SJSA1 (cell line): ENCODE data around the gene ZC3H18. TPM values are rescaled to one million over a fixed set of nuclear protein-coding genes. Genes with fewer than 3 reads are reported as not detected.
"Not testable (repeated sequence)": the region's sequence is repeated elsewhere in the genome, so short reads cannot be mapped to it uniquely, and the experiment has no call there.

ENCODE experiments used
- DNase-seq, 2 experiments: peaks; one replicate each; pipeline ENCODE4 v3.0.0-alpha.2; 2015 to 2020; ENCODE audit warnings: low spot score in 2 of 2, low read depth in 1 of 2
- H3K27ac ChIP-seq: fragments of 250-450 bp; sonication (Bioruptor Pico); 2 replicates; pipeline ENCODE4 v1.5.1; 2020; ENCODE audit warnings: mild to moderate bottlenecking, moderate library complexity
- H3K27me3 ChIP-seq: fragments of 250-450 bp; sonication (Bioruptor Pico); replicated peaks from 2 replicates; pipeline ENCODE4 v1.5.1; 2020; ENCODE audit warnings: mild to moderate bottlenecking, moderate library complexity
- H3K36me3 ChIP-seq: fragments of 250-450 bp; sonication (Bioruptor Pico); 2 replicates; pipeline ENCODE4 v1.5.1; 2020; ENCODE audit warnings: mild to moderate bottlenecking
- H3K4me1 ChIP-seq: fragments of 250-450 bp; sonication (Bioruptor Pico); replicated peaks from 2 replicates; pipeline ENCODE4 v1.6.1; 2021; ENCODE audit warnings: mild to moderate bottlenecking
- H3K4me3 ChIP-seq: fragments of 250-450 bp; sonication (Bioruptor Pico); 2 replicates; pipeline ENCODE4 v1.5.1; 2020; ENCODE audit warnings: mild to moderate bottlenecking
- H3K9me3 ChIP-seq: fragments of 250-450 bp; sonication (Bioruptor Pico); replicated peaks from 2 replicates; pipeline ENCODE4 v1.5.1; 2020; ENCODE audit warnings: mild to moderate bottlenecking
- total RNA-seq: library from RNA; depleted of rRNA; stranded (reverse); fragments of >200 nt; shearing (Covaris generic); gene quantifications from 2 replicates; pipeline ENCODE4 v1.2.3, GENCODE V29; 2014

Gene ZC3H18
- total RNA-seq, 1 experiment from 2014 or later, result 14.6 TPM

DNA sequence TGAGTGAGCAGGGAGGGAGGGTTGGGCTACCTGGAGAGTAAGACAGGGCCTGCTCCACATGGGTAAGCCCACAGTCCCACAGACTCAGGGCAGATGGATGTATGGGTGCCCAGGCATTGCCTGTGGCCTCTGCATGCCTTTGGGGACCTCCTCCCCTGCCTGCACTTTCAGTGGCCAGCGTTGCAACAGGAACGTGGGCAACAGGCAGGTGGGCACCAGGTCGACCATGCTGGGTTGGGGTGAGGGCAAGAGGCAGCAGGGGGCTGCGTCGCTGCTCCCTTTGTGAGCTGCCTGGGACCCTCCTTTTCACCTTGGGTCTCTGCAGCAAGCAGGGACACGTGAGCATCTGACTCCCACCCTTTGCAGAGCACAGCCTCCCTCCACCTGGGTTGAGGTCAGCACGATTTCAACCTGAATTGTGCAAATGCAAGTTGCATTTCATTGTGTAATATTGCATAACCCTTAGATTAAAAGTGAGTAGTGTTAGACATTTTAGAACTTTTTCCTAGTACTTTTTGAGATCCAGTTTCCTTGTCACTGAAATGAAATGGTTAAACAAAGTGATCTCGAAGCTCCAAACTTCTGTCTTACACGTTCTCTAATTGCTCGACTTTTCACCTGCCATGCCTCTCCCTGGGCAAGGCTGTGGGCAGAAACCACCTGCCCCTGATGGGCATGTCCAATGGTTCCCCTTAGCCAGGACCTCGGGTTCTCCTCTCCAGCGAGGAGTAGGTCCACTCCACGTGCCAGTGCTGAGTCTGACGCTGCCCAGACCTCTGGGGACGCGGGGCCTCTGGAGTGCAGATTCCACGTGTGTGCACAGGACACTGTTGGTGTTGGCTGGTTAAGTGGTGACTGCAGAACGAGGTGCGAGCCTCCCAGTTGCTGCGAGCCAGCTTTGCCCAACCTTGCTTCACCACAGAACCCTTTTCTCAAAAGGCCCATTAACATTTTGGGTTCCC is 35.3 kb downstream of the ZC3H18 start:
- H3K27me3 ChIP-seq, result no peaks in the 10 kb centered on the region
- no peak for DNase-seq
- H3K36me3 ChIP-seq, result peaks cover 81% of the 10 kb centered on the region
- H3K4me1 ChIP-seq, result no peaks in the 10 kb centered on the region
- no peaks in the 10 kb centered on the region for H3K9me3 ChIP-seq
- no peak overlapping the region for H3K27ac ChIP-seq
- no peak overlapping the region for H3K4me3 ChIP-seq

DNA sequence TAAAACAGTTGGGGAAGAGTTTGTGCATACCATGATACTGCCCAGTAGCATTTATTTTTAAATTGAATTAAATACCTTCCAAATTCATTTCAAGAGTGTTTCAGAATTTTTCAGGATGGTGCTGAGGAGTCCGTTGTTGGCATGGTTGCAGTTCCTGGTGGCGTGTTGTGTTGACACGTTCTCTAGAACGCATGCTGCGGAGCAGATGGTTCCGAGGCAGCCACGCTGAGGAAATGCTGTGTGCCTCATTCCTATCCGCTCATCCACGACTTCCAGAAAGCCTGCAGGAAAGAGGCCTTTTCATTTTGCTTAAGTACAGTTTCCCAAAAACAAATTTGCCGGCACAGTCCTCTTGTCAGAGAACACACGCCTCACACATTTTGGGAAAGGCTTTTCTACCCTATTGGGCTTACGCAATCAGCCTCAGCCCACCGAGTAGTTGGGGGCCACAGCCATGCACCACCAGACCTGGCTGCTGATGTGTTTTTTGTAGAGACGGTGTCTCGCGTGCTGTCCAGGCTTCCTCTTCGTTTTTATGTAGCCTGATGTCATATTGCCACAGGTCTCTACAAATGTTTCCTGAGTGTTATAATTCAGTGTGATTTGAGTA is 36.0 kb downstream of the ZC3H18 start:
- no peak overlapping the region for H3K27ac ChIP-seq
- H3K36me3 ChIP-seq, result peaks cover 81% of the 10 kb centered on the region
- DNase-seq, result no peak
- H3K4me1 ChIP-seq, result no peaks in the 10 kb centered on the region
- H3K4me3 ChIP-seq, result no peak overlapping the region
- H3K27me3 ChIP-seq, result no peaks in the 10 kb centered on the region
- H3K9me3 ChIP-seq, result no peaks in the 10 kb centered on the region

DNA sequence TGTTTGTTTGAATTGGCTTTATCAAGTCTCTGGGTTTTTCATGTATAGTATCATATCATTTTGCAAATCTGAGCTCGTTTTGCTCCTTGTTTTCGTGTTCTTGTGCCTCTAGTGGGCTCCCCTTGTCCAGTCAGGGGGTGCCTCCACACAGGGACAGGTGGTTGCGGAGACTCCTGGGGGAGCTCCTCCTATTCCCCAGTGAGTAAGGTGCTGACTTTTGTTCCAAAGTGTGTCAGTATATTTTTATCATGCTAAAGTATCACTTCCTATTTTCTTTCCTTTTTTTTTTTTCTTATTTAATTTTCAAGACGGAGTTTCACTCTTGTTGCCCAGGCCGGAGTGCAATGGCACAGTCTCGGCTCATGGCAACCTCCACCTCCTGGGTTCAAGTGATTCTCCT is 37.9 kb downstream of the ZC3H18 start:
- DNase-seq, result no peak
- H3K9me3 ChIP-seq, result no peaks in the 10 kb centered on the region
- H3K27ac ChIP-seq, result no peak overlapping the region
- H3K4me1 ChIP-seq, result peaks cover 2% of the 10 kb centered on the region
- no peaks in the 10 kb centered on the region for H3K27me3 ChIP-seq
- no peak overlapping the region for H3K4me3 ChIP-seq
- peaks cover 81% of the 10 kb centered on the region for H3K36me3 ChIP-seq

DNA sequence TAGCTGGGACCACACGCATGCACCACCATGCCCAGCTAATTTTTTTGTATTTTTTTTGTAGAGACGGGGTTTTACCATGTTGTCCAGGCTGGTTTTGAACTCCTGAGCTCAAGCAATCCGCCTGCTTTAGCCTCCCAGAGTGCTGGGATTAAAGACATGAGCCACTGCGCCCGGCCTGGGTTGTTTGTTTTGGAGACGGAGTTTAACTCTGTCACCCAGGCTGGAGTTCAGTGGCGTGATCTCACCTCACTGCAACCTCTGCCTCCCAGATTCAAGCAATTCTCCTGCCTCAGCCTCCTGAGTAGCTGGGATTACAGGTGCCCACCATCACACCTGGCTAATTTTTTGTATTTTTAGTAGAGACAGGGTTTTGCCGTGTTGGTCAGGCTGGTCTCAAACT is 39.2 kb downstream of the ZC3H18 start:
- H3K4me3 ChIP-seq, H3K9me3 ChIP-seq, H3K27me3 ChIP-seq, H3K27ac ChIP-seq, DNase-seq: not testable (repeated sequence)
- Histone ChIP-seq H3K36me3 (peaks cover 84% of the 10 kb centered on the region), H3K4me1 (peaks cover 15% of the 10 kb centered on the region)

DNA sequence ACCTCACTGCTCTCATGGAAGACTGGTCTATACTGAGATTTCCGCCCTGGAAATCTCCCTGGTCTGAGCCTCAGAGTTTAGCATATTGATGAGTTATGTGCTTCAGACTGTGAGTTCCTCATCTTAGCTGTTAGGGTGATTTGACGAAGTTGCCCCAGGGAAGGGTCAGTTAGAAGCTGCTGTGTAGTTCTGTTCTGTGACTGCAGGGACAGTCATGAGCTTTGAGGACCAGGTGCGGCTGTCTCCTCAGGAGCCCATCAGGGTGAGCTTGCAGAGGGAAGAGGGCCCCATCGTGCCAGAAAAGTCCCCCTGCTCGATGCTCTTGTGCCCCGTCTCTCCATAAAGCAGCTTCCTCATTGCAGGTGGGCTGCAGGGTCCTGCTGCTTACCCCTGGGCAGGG is 39.9 kb downstream of the ZC3H18 start:
- Histone ChIP-seq H3K36me3 (peaks cover 78% of the 10 kb centered on the region), H3K4me3 (no peak overlapping the region), H3K9me3 (no peaks in the 10 kb centered on the region), H3K27ac (no peak overlapping the region), H3K27me3 (no peaks in the 10 kb centered on the region), H3K4me1 (peaks cover 19% of the 10 kb centered on the region)
- DNase-seq, result no peak

DNA sequence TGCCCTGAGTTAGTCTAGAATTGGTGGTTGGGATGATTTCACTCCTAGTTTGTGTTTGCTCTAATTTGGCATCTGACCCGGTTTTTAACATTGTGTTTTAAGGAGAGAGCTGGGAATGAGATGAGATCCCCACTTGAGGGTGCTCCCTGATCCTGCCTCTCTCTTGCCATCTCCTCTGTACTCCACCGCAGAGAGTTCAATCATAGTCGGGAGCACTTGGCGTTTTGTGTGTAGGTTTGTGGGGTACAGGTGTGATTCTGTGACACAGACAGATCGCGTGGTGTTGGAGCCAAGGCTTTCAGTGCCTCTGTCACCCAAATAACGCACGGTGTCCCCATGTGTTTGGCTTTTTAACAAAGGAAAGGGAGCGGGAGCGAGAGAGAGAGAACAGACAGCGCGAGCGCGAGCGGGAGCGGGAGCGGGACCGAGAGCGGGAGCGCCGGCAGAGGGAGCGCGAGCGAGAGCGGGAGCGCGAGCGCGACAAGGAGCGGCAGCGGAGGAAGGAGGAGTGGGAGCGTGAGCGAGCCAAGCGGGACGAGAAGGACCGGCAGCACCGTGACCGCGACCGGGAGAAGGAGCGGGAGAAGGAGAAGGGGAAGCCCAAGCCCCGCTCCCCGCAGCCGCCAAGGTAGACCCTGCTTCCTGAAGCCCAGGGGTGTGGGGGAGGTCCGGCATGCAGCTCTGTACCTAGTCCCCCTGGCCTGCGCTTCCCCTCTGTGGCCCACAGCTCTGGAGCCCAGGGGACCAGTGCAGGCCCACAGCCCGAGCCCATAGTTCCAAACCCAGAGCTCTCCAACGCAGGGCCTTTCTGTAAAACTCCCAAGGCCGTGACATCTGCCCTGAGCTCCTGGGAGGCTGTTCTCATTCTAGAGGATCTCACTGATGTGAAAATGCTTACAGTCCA is 41.0 kb downstream of the ZC3H18 start:
- Histone ChIP-seq H3K4me3 (no peak overlapping the region), H3K27me3 (no peaks in the 10 kb centered on the region), H3K36me3 (peaks cover 75% of the 10 kb centered on the region), H3K9me3 (no peaks in the 10 kb centered on the region), H3K4me1 (peaks cover 27% of the 10 kb centered on the region), H3K27ac (no peak overlapping the region)
- DNase-seq, result no peak

DNA sequence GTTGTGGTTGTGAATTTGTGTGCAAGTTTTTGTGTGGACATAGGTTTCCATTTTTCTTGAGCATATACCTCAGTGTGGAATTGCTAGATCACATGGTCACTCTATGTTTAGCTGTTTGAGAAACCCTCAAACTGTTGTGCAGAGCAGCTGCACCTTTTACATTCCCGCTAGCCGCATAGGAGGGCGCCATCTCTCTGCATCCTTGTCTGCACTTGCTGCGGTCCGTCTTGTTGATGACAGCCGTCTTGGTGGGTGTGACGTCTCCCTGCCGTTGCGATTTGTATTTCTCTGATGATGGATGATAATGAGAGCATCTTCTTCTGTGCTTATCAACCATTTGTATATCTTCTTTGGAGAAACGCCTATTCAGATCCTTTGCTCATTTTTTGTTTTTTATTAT is 43.1 kb downstream of the ZC3H18 start:
- Histone ChIP-seq H3K27ac (no peak overlapping the region), H3K9me3 (no peaks in the 10 kb centered on the region), H3K4me3 (no peak overlapping the region), H3K4me1 (peaks cover 35% of the 10 kb centered on the region), H3K27me3 (no peaks in the 10 kb centered on the region), H3K36me3 (peaks cover 78% of the 10 kb centered on the region)
- no peak for DNase-seq

DNA sequence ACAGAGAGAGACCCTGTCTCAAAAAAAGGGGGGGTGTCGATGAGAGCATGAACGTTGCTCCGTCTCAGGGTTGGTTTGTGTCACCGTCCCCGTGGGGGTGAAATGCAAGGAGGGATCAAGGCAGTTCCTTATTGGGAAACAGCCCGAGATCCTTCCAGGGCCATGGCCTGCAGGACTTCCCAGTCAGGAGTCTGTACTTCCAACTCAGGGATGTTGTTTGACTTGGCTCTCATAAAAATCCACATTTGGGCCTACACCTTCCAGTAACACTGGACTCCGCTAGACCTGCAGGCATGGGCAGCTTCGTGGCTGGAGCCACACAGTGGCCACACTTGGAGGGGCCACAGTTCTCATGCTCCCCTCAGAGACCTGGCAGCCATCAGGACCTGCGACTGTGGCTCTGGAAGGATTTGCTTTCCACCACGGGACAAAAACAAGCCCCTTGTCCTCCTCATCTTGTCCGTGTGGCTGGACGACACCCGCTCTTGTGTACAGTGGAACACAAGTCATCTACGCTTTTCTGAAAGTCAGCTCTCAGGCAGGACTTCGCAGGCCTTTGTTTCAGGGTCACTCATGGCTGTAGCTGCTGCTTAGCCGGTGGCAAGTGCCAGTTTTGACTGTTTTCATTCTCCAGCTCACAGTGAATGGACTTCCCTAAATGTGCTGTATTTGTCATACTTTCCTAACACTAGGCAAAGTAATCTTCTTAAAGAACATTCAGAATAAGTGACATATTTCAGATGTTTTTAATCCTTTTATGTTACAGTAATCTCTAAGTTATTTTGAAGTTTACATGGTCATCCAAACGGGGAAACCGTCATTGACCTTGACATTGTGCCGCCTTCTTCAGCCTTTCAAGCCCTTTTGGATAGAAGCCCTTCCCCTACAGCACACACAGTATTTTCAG is 44.0 kb downstream of the ZC3H18 start:
- Histone ChIP-seq H3K4me3 (no peak overlapping the region), H3K4me1 (peaks cover 44% of the 10 kb centered on the region), H3K27ac (peak overlapping the region; percentile 43; the same call in 1 of the 2 replicates), H3K27me3 (no peaks in the 10 kb centered on the region), H3K9me3 (no peaks in the 10 kb centered on the region), H3K36me3 (peaks cover 76% of the 10 kb centered on the region)
- peak in 1 of 2 experiments; percentile 30 for DNase-seq

DNA sequence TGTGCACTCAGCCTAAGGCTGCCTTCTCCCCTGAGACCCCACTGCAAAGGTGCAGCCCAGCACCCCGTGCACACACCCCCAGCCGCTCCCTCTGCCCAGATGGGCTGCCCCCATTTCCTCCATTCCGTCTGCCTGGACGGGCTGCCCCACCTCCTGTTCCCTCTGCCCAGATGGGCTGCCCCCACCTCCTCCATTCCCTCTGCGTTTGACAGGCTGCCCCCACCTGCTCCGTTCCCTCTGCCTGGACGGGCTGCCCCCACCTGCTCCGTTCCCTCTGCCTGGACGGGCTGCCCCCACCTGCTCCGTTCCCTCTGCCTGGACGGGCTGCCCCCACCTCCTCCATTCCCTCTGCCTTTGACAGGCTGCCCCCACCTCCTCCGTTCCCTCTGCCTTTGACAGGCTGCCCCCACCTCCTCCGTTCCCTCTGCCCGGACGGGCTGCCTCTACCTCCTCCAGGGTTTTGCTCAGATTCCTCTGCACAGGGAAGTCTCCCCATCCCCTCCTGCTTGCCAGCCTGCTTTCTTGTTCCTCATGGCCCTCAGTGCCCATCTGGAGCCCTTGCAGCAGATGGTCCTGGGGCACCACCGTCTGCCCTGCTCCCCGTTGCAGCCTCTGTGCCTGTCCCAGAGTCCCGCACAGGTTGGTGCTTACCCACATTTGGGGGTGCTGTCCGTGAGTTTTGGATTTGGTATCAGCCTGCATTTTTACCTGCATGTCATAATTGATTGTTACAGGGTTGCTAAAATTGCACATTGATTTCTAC is 44.8 kb downstream of the ZC3H18 start:
- DNase-seq, result no peak
- Histone ChIP-seq H3K9me3 (no peaks in the 10 kb centered on the region), H3K36me3 (peaks cover 75% of the 10 kb centered on the region), H3K4me1 (peaks cover 52% of the 10 kb centered on the region), H3K4me3 (no peak overlapping the region), H3K27me3 (no peaks in the 10 kb centered on the region), H3K27ac (no peak overlapping the region)

DNA sequence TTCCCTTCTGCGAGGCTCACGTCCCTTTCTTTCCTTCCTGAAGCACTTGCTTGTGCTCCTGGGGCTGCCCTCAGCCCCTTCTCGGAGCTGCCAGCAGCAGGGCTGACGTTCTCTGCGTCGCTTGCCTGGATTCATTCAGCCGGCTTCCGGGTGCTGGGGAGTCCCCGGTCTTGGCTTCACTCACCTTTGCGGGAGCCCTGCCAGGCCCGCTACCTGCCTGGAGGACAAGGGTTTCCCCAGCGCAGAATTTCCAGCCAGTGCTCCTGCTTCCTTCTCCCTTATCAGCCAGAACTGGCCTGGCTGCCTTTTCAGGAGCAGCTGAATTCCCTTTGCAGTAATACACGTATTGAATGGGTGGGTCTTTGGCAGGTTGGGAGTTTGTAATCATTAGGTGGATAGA is 46.1 kb downstream of the ZC3H18 start:
- no peaks in the 10 kb centered on the region for H3K9me3 ChIP-seq
- peaks cover 66% of the 10 kb centered on the region for H3K36me3 ChIP-seq
- H3K27ac ChIP-seq, result no peak overlapping the region
- DNase-seq, result no peak
- peaks cover 58% of the 10 kb centered on the region for H3K4me1 ChIP-seq
- H3K27me3 ChIP-seq, result no peaks in the 10 kb centered on the region
- H3K4me3 ChIP-seq, result no peak overlapping the region

DNA sequence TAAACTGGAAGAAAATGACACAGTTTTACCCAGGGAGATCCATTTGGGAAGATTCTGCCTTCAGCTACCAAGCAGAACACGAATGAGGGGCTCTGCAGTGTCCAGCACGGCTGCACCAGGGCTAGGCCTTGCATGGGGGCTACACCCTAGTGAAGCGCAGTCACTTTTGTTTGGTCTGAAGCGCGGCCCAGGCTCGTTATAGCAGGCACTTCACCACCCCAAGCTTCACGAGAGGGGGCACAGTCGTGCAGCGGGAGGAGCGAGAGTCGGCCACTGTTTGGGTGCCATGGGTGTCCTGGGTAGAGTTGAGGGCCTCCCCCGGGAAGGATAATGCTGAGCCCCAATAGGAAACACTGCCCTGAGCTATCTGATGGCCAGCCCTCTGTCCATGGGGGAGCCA is 46.5 kb downstream of the ZC3H18 start:
- Histone ChIP-seq H3K4me1 (peaks cover 58% of the 10 kb centered on the region), H3K36me3 (peaks cover 66% of the 10 kb centered on the region), H3K9me3 (no peaks in the 10 kb centered on the region), H3K27ac (no peak overlapping the region), H3K4me3 (no peak overlapping the region), H3K27me3 (no peaks in the 10 kb centered on the region)
- no peak for DNase-seq

DNA sequence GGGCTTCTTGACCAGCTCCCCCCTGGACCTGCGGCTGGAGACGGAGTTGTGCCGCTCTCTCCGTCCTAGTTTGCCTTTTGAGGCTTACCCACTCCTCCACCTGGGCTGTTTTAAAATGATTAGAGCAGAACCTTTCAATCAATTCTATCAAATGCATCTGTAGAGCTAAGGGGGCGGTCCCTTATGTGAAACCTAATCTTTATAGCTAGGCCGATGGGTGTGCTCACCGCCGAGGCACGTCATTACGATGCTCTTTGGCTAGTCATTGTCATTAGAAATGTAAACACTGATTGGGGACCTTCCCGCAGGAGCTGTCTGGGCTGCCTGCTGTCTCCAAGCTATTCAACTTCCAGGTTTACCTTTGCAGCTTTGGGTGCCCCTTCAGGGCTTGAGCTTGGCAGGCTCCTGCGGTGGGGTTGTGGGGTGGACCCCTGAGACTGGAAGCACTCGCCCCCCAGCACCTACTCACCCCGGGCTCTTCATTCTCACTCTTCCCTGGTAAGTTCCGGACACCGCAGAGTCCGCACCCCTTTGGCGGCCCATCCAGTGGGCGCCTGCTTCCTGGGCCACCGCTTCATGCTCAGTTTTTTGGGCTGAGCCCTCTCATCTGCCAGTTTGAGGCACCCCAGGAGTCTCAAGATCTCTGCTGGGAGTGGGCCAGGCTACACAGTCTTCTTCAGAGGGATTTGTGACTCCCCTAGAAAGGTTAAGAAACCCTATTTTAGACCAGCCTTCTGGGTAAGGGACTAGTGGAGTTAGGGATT is 47.2 kb downstream of the ZC3H18 start:
- H3K4me3 ChIP-seq, result no peak overlapping the region
- DNase-seq, result no peak
- H3K36me3 ChIP-seq, result peaks cover 69% of the 10 kb centered on the region

More for the DNA sequence above, 47.2 kb downstream of the ZC3H18 start:
- Histone ChIP-seq H3K4me1 (peaks cover 58% of the 10 kb centered on the region), H3K27ac (no peak overlapping the region), H3K27me3 (no peaks in the 10 kb centered on the region), H3K9me3 (no peaks in the 10 kb centered on the region)
